Measurements from ENCODE around the gene NRG3. TPM values are rescaled to one million over a fixed set of nuclear protein-coding genes. Genes with fewer than 3 reads are reported as not detected.

The NRG3 gene
- total and polyA plus RNA-seq, 2 donors (not counting 1 experiment from before 2014, with no cell fraction given): not detected

DNA sequence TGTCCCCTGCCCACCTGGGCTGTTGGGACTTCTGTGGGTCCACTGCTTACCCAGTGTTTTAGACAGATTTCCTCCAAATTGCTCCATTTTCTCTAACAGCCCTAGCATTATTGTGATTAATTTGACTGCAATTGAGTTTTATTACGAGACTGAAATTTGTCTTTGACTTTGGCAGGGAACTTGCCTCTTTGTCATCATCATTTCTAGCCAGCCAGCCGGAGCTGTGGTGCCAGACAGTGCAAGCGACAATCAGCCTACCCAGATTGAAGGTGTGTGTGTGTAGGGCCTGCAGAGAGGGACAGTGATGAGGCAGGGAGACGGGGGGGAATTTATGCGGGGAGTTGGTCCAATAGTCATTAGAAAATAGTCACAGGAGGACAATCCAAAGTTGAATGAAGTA is 743.0 kb downstream of the NRG3 start:
- H3K4me2 ChIP-seq (ENCODE audit: extremely low read depth, insufficient read depth, low read length): no peak overlapping the region
- no peaks in the 10 kb centered on the region for H3K9me3 ChIP-seq (ENCODE audit: control insufficient read depth, insufficient read depth, low read depth, low read length)
- H2AFZ ChIP-seq (ENCODE audit: low read length): no peak overlapping the region
- no peaks in the 10 kb centered on the region for H4K20me1 ChIP-seq (ENCODE audit: control insufficient read depth, extremely low read depth, insufficient read depth, low read length)
- no peak overlapping the region for H3K4me3 ChIP-seq (replicated peaks in 1 of 4; ENCODE audit: control extremely low read depth in 1 of 4, insufficient read depth in 1 of 4, low read depth in 3 of 4, low read length in 4 of 4)
- no peak for TF ChIP-seq EZH2 (IDR thresholded peaks at IDR 0.05; ENCODE audit: low read length, missing control alignments)
- H3K4me1 ChIP-seq (ENCODE audit: control insufficient read depth, extremely low read depth, insufficient read depth, low read length): no peaks in the 10 kb centered on the region
- no peaks in the 10 kb centered on the region for H3K36me3 ChIP-seq (ENCODE audit: control insufficient read depth, insufficient read depth, low read length)
- no peak overlapping the region for H3K9ac ChIP-seq (ENCODE audit: insufficient read depth, low read length)
- no peak overlapping the region for H3K27ac ChIP-seq (ENCODE audit: insufficient read depth, low read length)
- no peaks in the 10 kb centered on the region for H3K27me3 ChIP-seq (ENCODE audit: control insufficient read depth, insufficient read depth, low read length)
- H3K79me2 ChIP-seq (ENCODE audit: control insufficient read depth, insufficient read depth, low read length): no peaks in the 10 kb centered on the region
- no peak for DNase-seq (ENCODE audit: low read depth in 2 of 2)

DNA sequence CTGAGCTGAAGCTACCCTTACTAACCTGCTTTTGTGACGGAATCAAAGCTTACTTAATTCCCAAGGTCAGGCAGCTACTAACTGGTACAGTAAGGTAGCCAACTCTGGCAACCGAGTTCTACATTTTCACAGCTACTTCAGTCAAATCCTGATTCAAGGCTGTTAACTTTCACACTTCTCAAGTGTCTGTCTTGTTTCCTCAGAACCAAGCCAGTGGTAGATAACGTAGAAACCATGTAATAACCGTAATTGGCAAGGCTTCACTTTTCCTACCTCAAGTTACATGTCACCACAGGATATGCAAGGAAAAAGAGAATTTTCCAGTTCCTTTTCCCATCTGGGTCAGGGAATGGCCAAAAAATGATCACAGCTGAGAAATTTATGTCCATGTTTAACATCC is 746.7 kb downstream of the NRG3 start:
- H3K4me2 ChIP-seq (ENCODE audit: extremely low read depth, insufficient read depth, low read length): no peak overlapping the region
- H3K27ac ChIP-seq (ENCODE audit: insufficient read depth, low read length): no peak overlapping the region
- no peak for DNase-seq (ENCODE audit: low read depth in 2 of 2)
- H3K9me3 ChIP-seq (ENCODE audit: control insufficient read depth, insufficient read depth, low read depth, low read length): no peaks in the 10 kb centered on the region
- H3K9ac ChIP-seq (ENCODE audit: insufficient read depth, low read length): no peak overlapping the region
- TF ChIP-seq, protein P1, sequence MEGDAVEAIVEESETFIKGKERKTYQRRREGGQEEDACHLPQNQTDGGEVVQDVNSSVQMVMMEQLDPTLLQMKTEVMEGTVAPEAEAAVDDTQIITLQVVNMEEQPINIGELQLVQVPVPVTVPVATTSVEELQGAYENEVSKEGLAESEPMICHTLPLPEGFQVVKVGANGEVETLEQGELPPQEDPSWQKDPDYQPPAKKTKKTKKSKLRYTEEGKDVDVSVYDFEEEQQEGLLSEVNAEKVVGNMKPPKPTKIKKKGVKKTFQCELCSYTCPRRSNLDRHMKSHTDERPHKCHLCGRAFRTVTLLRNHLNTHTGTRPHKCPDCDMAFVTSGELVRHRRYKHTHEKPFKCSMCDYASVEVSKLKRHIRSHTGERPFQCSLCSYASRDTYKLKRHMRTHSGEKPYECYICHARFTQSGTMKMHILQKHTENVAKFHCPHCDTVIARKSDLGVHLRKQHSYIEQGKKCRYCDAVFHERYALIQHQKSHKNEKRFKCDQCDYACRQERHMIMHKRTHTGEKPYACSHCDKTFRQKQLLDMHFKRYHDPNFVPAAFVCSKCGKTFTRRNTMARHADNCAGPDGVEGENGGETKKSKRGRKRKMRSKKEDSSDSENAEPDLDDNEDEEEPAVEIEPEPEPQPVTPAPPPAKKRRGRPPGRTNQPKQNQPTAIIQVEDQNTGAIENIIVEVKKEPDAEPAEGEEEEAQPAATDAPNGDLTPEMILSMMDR (conservative IDR thresholded peaks at IDR 0.05 in 1 of 2, IDR thresholded peaks at IDR 0.05 in 1 of 2; ENCODE audit: low read depth in 1 of 2, low read length in 2 of 2): no peak
- TF ChIP-seq EZH2 (IDR thresholded peaks at IDR 0.05; ENCODE audit: low read length, missing control alignments): no peak
- no peaks in the 10 kb centered on the region for H3K79me2 ChIP-seq (ENCODE audit: control insufficient read depth, insufficient read depth, low read length)
- H3K27me3 ChIP-seq (ENCODE audit: control insufficient read depth, insufficient read depth, low read length): no peaks in the 10 kb centered on the region
- H3K36me3 ChIP-seq (ENCODE audit: control insufficient read depth, insufficient read depth, low read length): no peaks in the 10 kb centered on the region
- H2AFZ ChIP-seq (ENCODE audit: low read length): no peak overlapping the region
- no peak overlapping the region for H3K4me3 ChIP-seq (replicated peaks in 1 of 4; ENCODE audit: control extremely low read depth in 1 of 4, insufficient read depth in 1 of 4, low read depth in 3 of 4, low read length in 4 of 4)
- H4K20me1 ChIP-seq (ENCODE audit: control insufficient read depth, extremely low read depth, insufficient read depth, low read length): no peaks in the 10 kb centered on the region
- no peaks in the 10 kb centered on the region for H3K4me1 ChIP-seq (ENCODE audit: control insufficient read depth, extremely low read depth, insufficient read depth, low read length)

DNA sequence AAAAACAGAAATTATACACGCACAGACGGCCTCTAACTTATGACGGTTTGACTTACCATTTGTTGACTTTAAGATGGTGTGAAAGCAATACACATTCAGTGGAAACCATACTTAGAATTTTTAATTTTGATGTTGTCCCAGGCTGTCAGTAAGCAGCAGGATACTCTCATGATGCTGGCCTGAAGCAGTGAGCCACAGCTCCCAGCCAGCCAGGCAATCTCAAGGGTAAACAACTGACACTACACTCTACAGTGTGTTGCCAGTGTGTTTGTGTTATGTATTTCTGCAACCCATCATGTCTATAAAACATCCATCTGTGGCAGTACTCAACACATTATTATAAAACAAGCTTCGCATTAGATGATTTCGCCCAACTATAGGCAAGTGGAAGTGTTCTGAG is 747.5 kb downstream of the NRG3 start:
- Histone ChIP-seq H3K4me1 (ENCODE audit: control insufficient read depth, extremely low read depth, insufficient read depth, low read length) (no peaks in the 10 kb centered on the region), H3K36me3 (ENCODE audit: control insufficient read depth, insufficient read depth, low read length) (no peaks in the 10 kb centered on the region), H3K27me3 (ENCODE audit: control insufficient read depth, insufficient read depth, low read length) (no peaks in the 10 kb centered on the region), H2AFZ (ENCODE audit: low read length) (no peak overlapping the region), H3K79me2 (ENCODE audit: control insufficient read depth, insufficient read depth, low read length) (no peaks in the 10 kb centered on the region), H3K27ac (ENCODE audit: insufficient read depth, low read length) (no peak overlapping the region), H4K20me1 (ENCODE audit: control insufficient read depth, extremely low read depth, insufficient read depth, low read length) (no peaks in the 10 kb centered on the region), H3K4me2 (ENCODE audit: extremely low read depth, insufficient read depth, low read length) (no peak overlapping the region), H3K4me3 (replicated peaks in 1 of 4; ENCODE audit: control extremely low read depth in 1 of 4, insufficient read depth in 1 of 4, low read depth in 3 of 4, low read length in 4 of 4) (no peak overlapping the region), H3K9me3 (ENCODE audit: control insufficient read depth, insufficient read depth, low read depth, low read length) (no peaks in the 10 kb centered on the region), H3K9ac (ENCODE audit: insufficient read depth, low read length) (no peak overlapping the region)
- TF ChIP-seq, protein P1 (conservative IDR thresholded peaks at IDR 0.05 in 1 of 2, IDR thresholded peaks at IDR 0.05 in 1 of 2; ENCODE audit: low read depth in 1 of 2, low read length in 2 of 2): no peak
- TF ChIP-seq EZH2 (IDR thresholded peaks at IDR 0.05; ENCODE audit: low read length, missing control alignments): no peak
- no peak for DNase-seq (ENCODE audit: low read depth in 2 of 2)

All from fibroblast of lung (primary cell).